ENCODE data around the gene KIF16B.

- TF ChIP-seq CTCF (IDR thresholded peaks at IDR 0.05; ENCODE audit: insufficient read depth, low read depth, low read length): no peak
- TF ChIP-seq EZH2 (IDR thresholded peaks at IDR 0.05; ENCODE audit: insufficient read depth, low read length): no peak
These were observed 310.7 kb downstream of the KIF16B start for GRCh38 chr20:16262594-16262993.

Data from astrocyte (in vitro differentiated cells and primary cell).